ENCODE measurements around the gene LRRC23. TPM values are rescaled to one million over a fixed set of nuclear protein-coding genes. Genes with fewer than 3 reads are reported as not detected.

Gene LRRC23
- polyA plus RNA-seq, 2 of the 4 experiments (the other 2 are of a cell fraction): 19.1 to 33.3 TPM

DNA sequence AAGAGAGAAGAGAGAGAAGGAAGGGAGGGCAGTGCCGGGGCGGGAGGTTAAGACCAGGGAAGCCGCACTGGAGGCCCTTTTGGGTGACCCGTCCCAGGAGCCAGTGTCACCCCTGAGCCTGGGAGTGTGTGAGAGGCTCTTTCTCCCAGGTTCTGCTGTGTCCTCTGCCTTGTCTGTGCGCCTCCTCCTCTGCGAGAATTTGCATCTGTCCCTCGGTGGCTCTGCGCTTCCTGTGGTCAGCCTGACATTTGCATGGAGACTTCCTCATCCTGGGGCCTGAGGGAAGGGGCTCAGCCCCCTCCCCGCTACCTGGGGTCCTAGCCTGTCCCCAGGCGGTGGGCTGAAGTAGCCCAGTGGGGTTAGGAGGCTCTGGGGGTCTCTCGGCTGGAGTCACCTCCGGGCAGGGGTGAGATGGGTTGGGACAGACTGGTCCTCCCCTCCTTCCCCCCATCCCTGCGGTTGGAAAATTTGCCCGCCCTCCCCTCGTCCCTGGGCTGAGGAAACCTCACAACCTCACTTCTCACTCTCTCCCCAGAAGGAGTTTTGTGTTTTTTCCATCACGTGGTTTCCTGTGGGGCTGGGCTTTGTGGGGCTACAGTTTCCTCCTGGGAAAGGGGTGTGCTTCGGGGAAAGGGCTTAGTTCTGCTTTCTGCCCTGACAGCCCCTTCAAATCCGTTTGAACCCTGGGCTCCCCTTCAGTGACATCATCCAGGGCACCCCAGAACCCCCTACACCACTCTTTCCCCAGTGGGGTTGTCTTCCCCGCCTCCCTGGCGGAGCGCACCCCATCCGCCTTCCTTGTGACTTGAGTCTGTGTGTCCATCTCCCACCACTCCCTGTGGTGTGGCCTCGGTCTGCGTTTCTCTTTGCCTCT, 49.1 kb downstream of the LRRC23 start:
- no peak for TF ChIP-seq JUNB (IDR thresholded peaks at IDR 0.05)
- TF ChIP-seq MAFK (IDR thresholded peaks at IDR 0.05; ENCODE audit: partially characterized antibody): no peak
- TF ChIP-seq GATA3 (IDR thresholded peaks at IDR 0.05; ENCODE audit: borderline replicate concordance): no peak
- no peak for TF ChIP-seq POLR2A (IDR thresholded peaks at IDR 0.05; ENCODE audit: low read length)
- no peak for TF ChIP-seq TFCP2L1 (CRISPR knock-in tag; IDR thresholded peaks at IDR 0.05)
- TF ChIP-seq HOXA7 (CRISPR knock-in tag; IDR thresholded peaks at IDR 0.05): no peak
- TF ChIP-seq ZFP36 (IDR thresholded peaks at IDR 0.05; ENCODE audit: borderline replicate concordance, partially characterized antibody): no peak
- no peak for TF ChIP-seq MYC (IDR thresholded peaks at IDR 0.05; ENCODE audit: borderline replicate concordance, low read length)
- no peak for TF ChIP-seq RFX5 (IDR thresholded peaks at IDR 0.05)
- H3K4me1 ChIP-seq: 0 out of 3 replicates have a peak, but pooled peaks cover 3% of the 10 kb centered on the region
- POLR2A ChIA-PET: no interaction called here
- FAIRE-seq: no peak
- DNase-seq (ENCODE audit: low read depth in 1 of 2, low spot score in 1 of 2): no peak
- H3K4me2 ChIP-seq: no peak overlapping the region
- no peak overlapping the region for H3K4me3 ChIP-seq
- ATAC-seq: no peak
- no peaks in the 10 kb centered on the region for H3K9me3 ChIP-seq
- H3K27ac ChIP-seq: no peak overlapping the region
- 83% methylated on average over 21 of the region's 24 CpGs for WGBS (ENCODE audit: missing lambda C conversion rate)
- CTCF ChIA-PET: interaction anchor here (0.6 to 22.6 kb wide), 6 partner anchors 8 to 26 kb away, joined by 4 to 370 read pairs (median 16); partner anchors contain the start of genes ATN1, C12orf57 and RNU7-1

DNA sequence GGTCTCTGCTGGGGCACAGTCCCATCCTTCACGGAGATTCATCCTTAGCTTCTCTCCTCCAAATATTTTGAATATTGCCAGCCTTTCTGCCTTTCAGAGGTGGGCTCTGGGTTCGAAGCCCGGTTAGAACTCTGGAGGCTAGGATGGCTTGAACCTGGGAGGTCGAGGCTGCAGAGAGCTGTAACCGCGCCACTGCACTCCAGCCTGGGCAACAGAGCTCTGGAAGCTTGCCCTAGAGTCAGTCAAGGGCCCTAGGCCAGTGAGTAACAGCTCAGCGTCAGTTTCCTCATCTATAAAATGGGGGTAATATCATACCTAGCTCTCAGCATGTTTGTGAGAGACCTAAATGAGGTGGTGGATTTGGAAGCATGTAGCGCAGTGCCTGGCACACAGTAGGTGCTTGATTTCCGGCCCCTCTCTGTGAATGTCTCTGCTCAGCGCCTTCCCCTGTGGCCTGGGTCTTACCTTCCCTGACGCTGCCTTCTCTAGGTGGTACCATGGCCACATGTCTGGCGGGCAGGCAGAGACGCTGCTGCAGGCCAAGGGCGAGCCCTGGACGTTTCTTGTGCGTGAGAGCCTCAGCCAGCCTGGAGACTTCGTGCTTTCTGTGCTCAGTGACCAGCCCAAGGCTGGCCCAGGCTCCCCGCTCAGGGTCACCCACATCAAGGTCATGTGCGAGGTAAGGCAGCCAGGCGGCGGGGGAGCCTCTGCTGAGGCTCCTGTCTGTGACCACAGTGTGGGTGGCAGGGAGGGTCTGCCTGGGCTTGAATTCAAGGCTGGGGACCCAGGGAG, 49.9 kb downstream of the LRRC23 start:
- WGBS (ENCODE audit: missing lambda C conversion rate): 90% methylated on average over 21 of the region's 21 CpGs
- no peak for TF ChIP-seq CBX2 (IDR thresholded peaks at IDR 0.05; ENCODE audit: borderline replicate concordance, low read depth)
- TF ChIP-seq MAFK (IDR thresholded peaks at IDR 0.05; ENCODE audit: partially characterized antibody): no peak
- TF ChIP-seq MYC (IDR thresholded peaks at IDR 0.05; ENCODE audit: borderline replicate concordance, low read length): no peak
- no peak for TF ChIP-seq NPAS2 (CRISPR knock-in tag; IDR thresholded peaks at IDR 0.05; ENCODE audit: borderline replicate concordance)
- no peak for TF ChIP-seq POLR2AphosphoS2 (conservative IDR thresholded peaks at IDR 0.05; ENCODE audit: low read length)
- TF ChIP-seq, protein P1, sequence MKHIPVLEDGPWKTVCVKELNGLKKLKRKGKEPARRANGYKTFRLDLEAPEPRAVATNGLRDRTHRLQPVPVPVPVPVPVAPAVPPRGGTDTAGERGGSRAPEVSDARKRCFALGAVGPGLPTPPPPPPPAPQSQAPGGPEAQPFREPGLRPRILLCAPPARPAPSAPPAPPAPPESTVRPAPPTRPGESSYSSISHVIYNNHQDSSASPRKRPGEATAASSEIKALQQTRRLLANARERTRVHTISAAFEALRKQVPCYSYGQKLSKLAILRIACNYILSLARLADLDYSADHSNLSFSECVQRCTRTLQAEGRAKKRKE (CRISPR knock-in tag; IDR thresholded peaks at IDR 0.05; ENCODE audit: low read depth): no peak
- no peak for TF ChIP-seq ZC3H11A (IDR thresholded peaks at IDR 0.05)
- no peak for TF ChIP-seq EP300 (IDR thresholded peaks at IDR 0.05)
- TF ChIP-seq, protein P2, sequence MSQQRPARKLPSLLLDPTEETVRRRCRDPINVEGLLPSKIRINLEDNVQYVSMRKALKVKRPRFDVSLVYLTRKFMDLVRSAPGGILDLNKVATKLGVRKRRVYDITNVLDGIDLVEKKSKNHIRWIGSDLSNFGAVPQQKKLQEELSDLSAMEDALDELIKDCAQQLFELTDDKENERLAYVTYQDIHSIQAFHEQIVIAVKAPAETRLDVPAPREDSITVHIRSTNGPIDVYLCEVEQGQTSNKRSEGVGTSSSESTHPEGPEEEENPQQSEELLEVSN (IDR thresholded peaks at IDR 0.05; ENCODE audit: borderline replicate concordance, low read depth): no peak
- TF ChIP-seq KDM1A (IDR thresholded peaks at IDR 0.05; ENCODE audit: low read depth): no peak
- no peak for TF ChIP-seq FOXS1 (CRISPR knock-in tag; IDR thresholded peaks at IDR 0.05)
- no peak for TF ChIP-seq CHD4 (IDR thresholded peaks at IDR 0.05; ENCODE audit: borderline replicate concordance)
- TF ChIP-seq GATA3 (IDR thresholded peaks at IDR 0.05; ENCODE audit: borderline replicate concordance): no peak
- TF ChIP-seq EHMT2 (IDR thresholded peaks at IDR 0.05; ENCODE audit: low read depth): no peak
- no peak for TF ChIP-seq BHLHE40 (IDR thresholded peaks at IDR 0.05; ENCODE audit: low read depth, low read length)
- TF ChIP-seq FOSB (CRISPR knock-in tag; IDR thresholded peaks at IDR 0.05): no peak
- TF ChIP-seq PHF8 (IDR thresholded peaks at IDR 0.05; ENCODE audit: borderline replicate concordance, low read depth): no peak
- TF ChIP-seq, protein P3, sequence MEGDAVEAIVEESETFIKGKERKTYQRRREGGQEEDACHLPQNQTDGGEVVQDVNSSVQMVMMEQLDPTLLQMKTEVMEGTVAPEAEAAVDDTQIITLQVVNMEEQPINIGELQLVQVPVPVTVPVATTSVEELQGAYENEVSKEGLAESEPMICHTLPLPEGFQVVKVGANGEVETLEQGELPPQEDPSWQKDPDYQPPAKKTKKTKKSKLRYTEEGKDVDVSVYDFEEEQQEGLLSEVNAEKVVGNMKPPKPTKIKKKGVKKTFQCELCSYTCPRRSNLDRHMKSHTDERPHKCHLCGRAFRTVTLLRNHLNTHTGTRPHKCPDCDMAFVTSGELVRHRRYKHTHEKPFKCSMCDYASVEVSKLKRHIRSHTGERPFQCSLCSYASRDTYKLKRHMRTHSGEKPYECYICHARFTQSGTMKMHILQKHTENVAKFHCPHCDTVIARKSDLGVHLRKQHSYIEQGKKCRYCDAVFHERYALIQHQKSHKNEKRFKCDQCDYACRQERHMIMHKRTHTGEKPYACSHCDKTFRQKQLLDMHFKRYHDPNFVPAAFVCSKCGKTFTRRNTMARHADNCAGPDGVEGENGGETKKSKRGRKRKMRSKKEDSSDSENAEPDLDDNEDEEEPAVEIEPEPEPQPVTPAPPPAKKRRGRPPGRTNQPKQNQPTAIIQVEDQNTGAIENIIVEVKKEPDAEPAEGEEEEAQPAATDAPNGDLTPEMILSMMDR (IDR thresholded peaks at IDR 0.05): no peak
- H3K27ac ChIP-seq: no peak overlapping the region
- ChIA-PET POLR2A (no interaction called here), CTCF (interaction anchor here (0.6 to 3.3 kb wide), 4 partner anchors 10 to 190 kb away, joined by 4 to 18 read pairs (median 8); partner anchors contain the start of genes C12orf57 and RNU7-1)
- FAIRE-seq (no peak), ATAC-seq (no peak), DNase-seq (ENCODE audit: low read depth in 1 of 2, low spot score in 1 of 2) (no peak)
- H3K4me1 ChIP-seq: no peaks in the 10 kb centered on the region
- H3K4me3 ChIP-seq: no peak overlapping the region
- H3K9me3 ChIP-seq: no peaks in the 10 kb centered on the region
- H3K4me2 ChIP-seq: no peak overlapping the region

Measured in A549 (cell line).